DLD1 (cell line): Measurements from ENCODE around the gene FOXP1.

ENCODE experiments used
- in situ Hi-C: cut with HindIII; loops from 2 replicates; pipeline ENCODE4 v1.10.0; 2017; ENCODE audit warnings: low sequenced_read_pairs

FOXP1 gene

GRCh38 chr3:71313844-71314243 is 269.7 kb downstream of the FOXP1 start:
- in situ Hi-C loops, result no loop called here

- in situ Hi-C loops, result no loop called here
Observed at GRCh38 chr3:71312461-71312860, 271.1 kb downstream of the FOXP1 start.

GRCh38 chr3:71311661-71312046 is 271.9 kb downstream of the FOXP1 start:
- in situ Hi-C loops, result no loop called here

GRCh38 chr3:71310980-71311660 is 272.4 kb downstream of the FOXP1 start:
- in situ Hi-C loops, result no loop called here

- in situ Hi-C loops, result no loop called here
Observed at GRCh38 chr3:71310359-71310979, 273.1 kb downstream of the FOXP1 start.

- in situ Hi-C loops, result no loop called here
Observed at GRCh38 chr3:71309886-71310285, 273.6 kb downstream of the FOXP1 start.

- in situ Hi-C loops, result no loop called here
Observed at GRCh38 chr3:71309342-71309741, 274.2 kb downstream of the FOXP1 start.

- in situ Hi-C loops, result no loop called here
Observed at GRCh38 chr3:71308836-71309235, 274.7 kb downstream of the FOXP1 start.

- in situ Hi-C loops, result no loop called here
Observed at GRCh38 chr3:71307991-71308697, 275.4 kb downstream of the FOXP1 start.

GRCh38 chr3:71305231-71306206 is 278.0 kb downstream of the FOXP1 start:
- in situ Hi-C loops, result no loop called here

- in situ Hi-C loops, result no loop called here
Observed at GRCh38 chr3:71304684-71305083, 278.8 kb downstream of the FOXP1 start.

GRCh38 chr3:71304247-71304646 is 279.3 kb downstream of the FOXP1 start:
- in situ Hi-C loops, result no loop called here

- in situ Hi-C loops, result no loop called here
Observed at GRCh38 chr3:71303627-71304200, 279.8 kb downstream of the FOXP1 start.

- in situ Hi-C loops, result no loop called here
Observed at GRCh38 chr3:71302604-71303003, 280.9 kb downstream of the FOXP1 start.

- in situ Hi-C loops, result no loop called here
Observed at GRCh38 chr3:71300951-71301393, 282.6 kb downstream of the FOXP1 start.

- in situ Hi-C loops, result no loop called here
Observed at GRCh38 chr3:71299160-71299559, 284.4 kb downstream of the FOXP1 start.

GRCh38 chr3:71294919-71295318 is 288.6 kb downstream of the FOXP1 start:
- in situ Hi-C loops, result no loop called here

- in situ Hi-C loops, result no loop called here
Observed at GRCh38 chr3:71290301-71290700, 293.2 kb downstream of the FOXP1 start.

- in situ Hi-C loops, result no loop called here
Observed at GRCh38 chr3:71288269-71288930, 295.1 kb downstream of the FOXP1 start.

- in situ Hi-C loops, result no loop called here
Observed at GRCh38 chr3:71285086-71285485, 298.4 kb downstream of the FOXP1 start.
